DOHH2 (cell line): ENCODE results near the gene USP30.

ENCODE experiments used
- H3F3A ChIP-seq: fragments of 200-600 bp; sonication (generic), shearing (Covaris generic); 2 replicates; pipeline ENCODE4 v1.6.0; 2016; ENCODE audit warnings: antibody characterized with exemption, mild to moderate bottlenecking; ENCODE audit not compliant: control insufficient read depth, insufficient read depth
- H3K27ac ChIP-seq: fragments of 200-600 bp; sonication (generic); 2 replicates; pipeline ENCODE4 v1.5.1; 2014; ENCODE audit warnings: low read depth, mild to moderate bottlenecking, low read length, moderate library complexity
- H3K27me3 ChIP-seq: fragments of 200-600 bp; sonication (generic); 2 replicates; pipeline ENCODE4 v1.6.1; 2014; ENCODE audit warnings: mild to moderate bottlenecking, low read length, mixed read lengths; ENCODE audit not compliant: control insufficient read depth
- H3K36me3 ChIP-seq: fragments of 200-600 bp; sonication (generic); 2 replicates; pipeline ENCODE4 v1.6.1; 2014; ENCODE audit warnings: mild to moderate bottlenecking, low read length, moderate library complexity, mixed read lengths; ENCODE audit not compliant: control insufficient read depth
- H3K4me1 ChIP-seq: fragments of 200-600 bp; sonication (generic); 2 replicates; pipeline ENCODE4 v1.6.1; 2014; ENCODE audit warnings: mild to moderate bottlenecking, low read length, mixed read lengths; ENCODE audit not compliant: control insufficient read depth
- H3K4me2 ChIP-seq: fragments of 200-600 bp; sonication (generic); 2 replicates; pipeline ENCODE4 v1.6.0; 2014; ENCODE audit warnings: mild to moderate bottlenecking, low read length, moderate library complexity
- H3K4me3 ChIP-seq: fragments of 200-600 bp; sonication (generic); 2 replicates; pipeline ENCODE4 v1.5.1; 2014; ENCODE audit warnings: mild to moderate bottlenecking, low read length, mixed read lengths
- H3K79me2 ChIP-seq: fragments of 200-600 bp; sonication (generic); 2 replicates; pipeline ENCODE4 v1.6.1; 2014; ENCODE audit warnings: mild to moderate bottlenecking, low read length, mixed read lengths; ENCODE audit not compliant: control insufficient read depth
- H3K9me2 ChIP-seq: fragments of 200-600 bp; sonication (generic); replicated peaks from 2 replicates; pipeline ENCODE4 v1.6.1; 2014; ENCODE audit warnings: mild to moderate bottlenecking, low read length, mixed read lengths; ENCODE audit not compliant: control insufficient read depth
- H3K9me3 ChIP-seq: fragments of 200-600 bp; sonication (generic); 2 replicates; pipeline ENCODE4 v1.6.1; 2014; ENCODE audit warnings: antibody characterized with exemption, low read length, mixed read lengths; ENCODE audit not compliant: control insufficient read depth, insufficient read depth
- H4K20me1 ChIP-seq: fragments of 200-600 bp; sonication (generic); 2 replicates; pipeline ENCODE4 v1.6.0; 2014; ENCODE audit warnings: low read depth, mild to moderate bottlenecking, antibody characterized with exemption, low read length, moderate library complexity; ENCODE audit not compliant: control insufficient read depth, insufficient read depth
- EZH2phosphoT487 ChIP-seq: fragments of 200-600 bp; sonication (generic); IDR thresholded peaks from 2 replicates; pipeline ENCODE4 v1.6.1; 2017; ENCODE audit warnings: borderline replicate concordance, mild to moderate bottlenecking, antibody characterized with exemption, low read length, moderate library complexity, mixed read lengths
- TF ChIP-seq, protein P1 (sequence below): fragments of 200-600 bp; sonication (generic); IDR thresholded peaks from one replicate; pipeline ENCODE4 v1.5.1; 2014; ENCODE audit warnings: antibody characterized with exemption, mild to moderate bottlenecking, low read depth, low read length; ENCODE audit not compliant: poor library complexity, severe bottlenecking

Gene USP30

DNA sequence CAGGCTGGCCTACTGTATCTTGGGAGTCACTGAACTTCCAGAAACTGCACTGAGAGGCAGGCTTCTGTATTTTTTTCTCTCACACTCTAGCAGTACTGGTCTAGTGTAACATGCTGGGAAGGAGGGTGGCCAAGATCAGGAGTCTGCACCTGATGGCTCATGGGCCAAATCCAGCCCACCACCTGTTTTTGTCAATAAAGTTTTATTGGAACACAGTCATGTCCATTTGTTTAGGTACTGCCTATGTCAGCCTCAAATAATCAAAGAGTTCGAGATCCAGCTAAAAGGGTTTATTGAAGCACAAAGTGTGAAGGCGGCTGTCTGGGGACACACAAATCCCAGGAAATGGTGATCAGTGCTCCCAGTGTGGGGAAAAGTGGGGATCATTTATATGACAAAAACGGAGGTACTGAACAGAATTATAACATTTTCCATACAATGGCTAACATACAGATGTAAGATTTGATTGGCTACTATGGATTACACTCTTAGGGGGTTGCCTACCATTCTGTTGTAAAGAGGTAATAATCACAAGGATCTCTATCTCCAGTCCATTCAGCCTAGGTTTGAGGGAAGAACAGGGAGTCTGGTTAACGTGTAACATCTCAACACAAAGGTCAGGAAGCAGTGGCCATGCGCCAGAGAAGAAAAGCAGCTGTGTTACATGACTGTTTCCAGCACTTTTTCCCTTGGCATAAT is 12.9 kb downstream of the USP30 start:
- Histone ChIP-seq H3K4me2 (no peak overlapping the region), H3K36me3 (peaks cover 40% of the 10 kb centered on the region), H3K9me2 (no peaks in the 10 kb centered on the region), H4K20me1 (no peaks in the 10 kb centered on the region), H3K4me3 (no peak overlapping the region), H3K27me3 (no peaks in the 10 kb centered on the region), H3K79me2 (no peaks in the 10 kb centered on the region), H3K4me1 (peaks cover 54% of the 10 kb centered on the region), H3K27ac (no peak overlapping the region), H3F3A (peaks cover 14% of the 10 kb centered on the region), H3K9me3 (no peaks in the 10 kb centered on the region)
- TF ChIP-seq, protein P1, sequence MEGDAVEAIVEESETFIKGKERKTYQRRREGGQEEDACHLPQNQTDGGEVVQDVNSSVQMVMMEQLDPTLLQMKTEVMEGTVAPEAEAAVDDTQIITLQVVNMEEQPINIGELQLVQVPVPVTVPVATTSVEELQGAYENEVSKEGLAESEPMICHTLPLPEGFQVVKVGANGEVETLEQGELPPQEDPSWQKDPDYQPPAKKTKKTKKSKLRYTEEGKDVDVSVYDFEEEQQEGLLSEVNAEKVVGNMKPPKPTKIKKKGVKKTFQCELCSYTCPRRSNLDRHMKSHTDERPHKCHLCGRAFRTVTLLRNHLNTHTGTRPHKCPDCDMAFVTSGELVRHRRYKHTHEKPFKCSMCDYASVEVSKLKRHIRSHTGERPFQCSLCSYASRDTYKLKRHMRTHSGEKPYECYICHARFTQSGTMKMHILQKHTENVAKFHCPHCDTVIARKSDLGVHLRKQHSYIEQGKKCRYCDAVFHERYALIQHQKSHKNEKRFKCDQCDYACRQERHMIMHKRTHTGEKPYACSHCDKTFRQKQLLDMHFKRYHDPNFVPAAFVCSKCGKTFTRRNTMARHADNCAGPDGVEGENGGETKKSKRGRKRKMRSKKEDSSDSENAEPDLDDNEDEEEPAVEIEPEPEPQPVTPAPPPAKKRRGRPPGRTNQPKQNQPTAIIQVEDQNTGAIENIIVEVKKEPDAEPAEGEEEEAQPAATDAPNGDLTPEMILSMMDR, result no peak
- no peak for TF ChIP-seq EZH2phosphoT487

DNA sequence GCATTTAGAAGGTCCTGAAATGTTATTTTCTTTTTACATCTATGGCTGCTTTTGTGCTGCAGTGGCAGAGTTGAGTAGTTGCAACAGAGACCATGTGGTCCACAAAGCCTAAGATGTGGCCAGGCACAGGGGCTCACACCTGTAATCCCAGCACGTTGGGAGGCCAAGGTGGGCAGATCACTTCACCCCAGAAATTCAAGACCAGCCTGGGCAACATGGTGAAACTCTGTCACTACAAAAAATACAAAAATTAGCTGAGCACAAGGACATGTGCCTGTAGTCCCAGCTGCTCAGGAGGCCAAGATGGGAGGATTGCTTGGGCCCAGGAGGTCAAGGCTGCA is 13.4 kb downstream of the USP30 start:
- Histone ChIP-seq H4K20me1 (no peaks in the 10 kb centered on the region), H3K4me1 (peaks cover 49% of the 10 kb centered on the region), H3K4me2 (no peak overlapping the region), H3K9me3 (no peaks in the 10 kb centered on the region), H3K27me3 (no peaks in the 10 kb centered on the region), H3K27ac (no peak overlapping the region), H3K36me3 (peaks cover 42% of the 10 kb centered on the region), H3K9me2 (no peaks in the 10 kb centered on the region), H3K4me3 (no peak overlapping the region), H3F3A (peaks cover 13% of the 10 kb centered on the region), H3K79me2 (no peaks in the 10 kb centered on the region)
- TF ChIP-seq EZH2phosphoT487, result no peak

DNA sequence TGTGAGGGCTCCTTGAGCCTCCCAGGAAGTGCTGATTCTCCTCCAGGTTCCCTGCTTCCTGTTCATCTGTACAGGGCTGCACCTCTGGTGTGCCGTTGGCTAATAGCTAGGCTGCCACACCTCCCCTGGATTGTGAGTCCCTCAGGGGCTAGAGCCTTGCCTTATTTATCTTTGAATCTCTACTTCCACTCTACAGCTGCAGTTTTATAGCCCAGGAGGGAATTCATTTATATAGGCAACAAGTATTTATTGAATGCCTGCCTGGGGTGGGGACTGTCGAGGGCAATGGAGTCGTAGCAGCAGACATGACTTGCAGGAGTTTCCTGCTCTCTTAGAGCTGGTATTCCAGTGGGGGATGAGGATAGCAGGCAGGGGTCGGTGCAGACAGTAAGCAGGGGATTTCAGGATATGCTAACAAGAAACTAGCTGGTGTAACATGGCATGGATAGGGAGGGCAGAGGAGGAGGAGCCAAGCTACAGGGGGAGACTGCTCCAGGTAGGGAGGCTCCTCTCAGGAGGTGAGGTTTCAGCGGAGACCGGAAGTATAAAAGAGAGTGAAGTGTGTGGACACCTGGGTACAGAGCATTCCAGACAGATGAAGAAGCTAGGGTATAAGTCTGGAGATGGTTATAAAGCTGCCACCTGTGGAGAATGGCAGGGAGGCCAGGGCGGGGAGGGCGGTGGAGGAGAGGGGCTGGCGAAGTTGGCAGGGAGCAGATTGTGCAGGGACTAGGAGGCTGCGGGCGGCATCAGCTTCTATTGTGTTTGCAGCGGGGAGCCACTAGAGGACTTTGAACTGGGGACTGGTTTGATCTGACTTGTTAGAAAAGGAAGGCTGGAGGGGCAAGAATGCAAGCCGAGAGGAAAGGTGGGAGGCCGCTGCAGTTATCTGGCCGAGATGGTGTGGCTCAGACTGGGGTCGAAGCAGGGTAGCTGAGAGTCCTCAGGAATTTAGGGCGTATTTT is 17.2 kb downstream of the USP30 start:
- Histone ChIP-seq H3K27ac (no peak overlapping the region), H3K27me3 (no peaks in the 10 kb centered on the region), H3K4me2 (no peak overlapping the region), H3K9me2 (no peaks in the 10 kb centered on the region), H4K20me1 (no peaks in the 10 kb centered on the region), H3K4me3 (no peak overlapping the region), H3K36me3 (peaks cover 43% of the 10 kb centered on the region), H3K79me2 (no peaks in the 10 kb centered on the region), H3K4me1 (peaks cover 11% of the 10 kb centered on the region), H3K9me3 (no peaks in the 10 kb centered on the region), H3F3A (no peaks in the 10 kb centered on the region)
- TF ChIP-seq, protein P1, result no peak
- TF ChIP-seq EZH2phosphoT487, result no peak

DNA sequence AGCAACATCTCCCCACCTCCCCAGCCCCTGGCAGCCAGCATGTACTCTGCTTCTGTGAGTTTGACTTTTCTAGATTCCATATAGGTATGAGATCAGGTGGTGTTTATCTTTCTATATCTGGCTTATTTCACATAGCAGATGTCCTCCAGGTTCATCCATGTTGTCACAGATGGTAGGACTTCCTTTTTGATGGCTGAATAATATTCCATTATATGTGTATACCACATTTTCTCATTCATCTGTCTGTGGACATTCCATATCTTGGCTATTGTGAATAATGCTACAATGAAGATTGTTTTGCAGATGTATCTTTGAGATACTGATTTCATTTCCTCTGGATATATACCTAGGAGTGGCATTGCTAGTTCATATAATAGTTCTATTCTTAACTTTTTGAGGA is 22.5 kb downstream of the USP30 start:
- no peaks in the 10 kb centered on the region for H3F3A ChIP-seq
- H3K4me3 ChIP-seq, result no peak overlapping the region
- H4K20me1 ChIP-seq, result no peaks in the 10 kb centered on the region
- H3K79me2 ChIP-seq, result no peaks in the 10 kb centered on the region
- no peaks in the 10 kb centered on the region for H3K9me3 ChIP-seq
- no peaks in the 10 kb centered on the region for H3K4me1 ChIP-seq
- H3K9me2 ChIP-seq, result no peaks in the 10 kb centered on the region
- no peak overlapping the region for H3K27ac ChIP-seq
- no peak overlapping the region for H3K4me2 ChIP-seq
- H3K36me3 ChIP-seq, result peaks cover 33% of the 10 kb centered on the region
- H3K27me3 ChIP-seq, result no peaks in the 10 kb centered on the region
- TF ChIP-seq, protein P1, result no peak
- TF ChIP-seq EZH2phosphoT487, result no peak
